GM12874 (cell line): Measurements from ENCODE around the gene RNASE7.

Experiments used
- TF ChIP-seq, protein P1 (sequence below): IDR thresholded peaks from 2 replicates; pipeline ENCODE4 v1.5.1; 2011; ENCODE audit warnings: low read depth, mild to moderate bottlenecking, control low read depth, low read length, moderate library complexity; ENCODE audit not compliant: insufficient read depth

The RNASE7 gene

DNA sequence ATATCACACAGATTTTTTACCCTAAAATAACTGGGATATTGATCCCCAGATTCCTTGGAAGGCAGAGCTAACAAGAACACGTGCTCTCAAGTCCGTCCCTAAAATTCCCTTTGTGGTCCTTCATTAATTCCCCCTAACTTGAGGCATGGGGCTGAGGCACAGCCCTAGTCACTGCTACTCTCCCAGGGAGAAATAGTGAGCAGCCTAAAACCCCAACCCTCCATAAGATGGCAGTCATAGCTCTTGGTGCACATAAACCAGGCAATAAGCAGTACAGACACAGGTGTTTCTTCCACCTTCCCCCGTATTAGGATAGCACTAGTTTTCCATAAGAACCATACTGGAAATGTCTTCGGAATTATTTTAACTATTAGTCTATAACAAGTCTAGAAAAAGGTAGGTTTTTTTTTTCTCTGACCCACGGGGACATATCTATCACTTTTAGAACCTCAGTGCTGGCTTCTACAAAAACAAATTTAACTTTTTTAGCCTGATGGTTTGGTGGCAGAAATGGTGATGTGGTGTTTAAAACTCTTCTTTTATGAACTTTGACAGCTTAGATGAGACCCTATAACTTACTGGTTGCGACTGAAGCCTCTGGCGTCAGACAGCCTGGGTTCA lies 24.8 kb downstream of the RNASE7 start:
- TF ChIP-seq, protein P1, sequence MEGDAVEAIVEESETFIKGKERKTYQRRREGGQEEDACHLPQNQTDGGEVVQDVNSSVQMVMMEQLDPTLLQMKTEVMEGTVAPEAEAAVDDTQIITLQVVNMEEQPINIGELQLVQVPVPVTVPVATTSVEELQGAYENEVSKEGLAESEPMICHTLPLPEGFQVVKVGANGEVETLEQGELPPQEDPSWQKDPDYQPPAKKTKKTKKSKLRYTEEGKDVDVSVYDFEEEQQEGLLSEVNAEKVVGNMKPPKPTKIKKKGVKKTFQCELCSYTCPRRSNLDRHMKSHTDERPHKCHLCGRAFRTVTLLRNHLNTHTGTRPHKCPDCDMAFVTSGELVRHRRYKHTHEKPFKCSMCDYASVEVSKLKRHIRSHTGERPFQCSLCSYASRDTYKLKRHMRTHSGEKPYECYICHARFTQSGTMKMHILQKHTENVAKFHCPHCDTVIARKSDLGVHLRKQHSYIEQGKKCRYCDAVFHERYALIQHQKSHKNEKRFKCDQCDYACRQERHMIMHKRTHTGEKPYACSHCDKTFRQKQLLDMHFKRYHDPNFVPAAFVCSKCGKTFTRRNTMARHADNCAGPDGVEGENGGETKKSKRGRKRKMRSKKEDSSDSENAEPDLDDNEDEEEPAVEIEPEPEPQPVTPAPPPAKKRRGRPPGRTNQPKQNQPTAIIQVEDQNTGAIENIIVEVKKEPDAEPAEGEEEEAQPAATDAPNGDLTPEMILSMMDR: peak; percentile 28; the same call in 1 of the 2 replicates

DNA sequence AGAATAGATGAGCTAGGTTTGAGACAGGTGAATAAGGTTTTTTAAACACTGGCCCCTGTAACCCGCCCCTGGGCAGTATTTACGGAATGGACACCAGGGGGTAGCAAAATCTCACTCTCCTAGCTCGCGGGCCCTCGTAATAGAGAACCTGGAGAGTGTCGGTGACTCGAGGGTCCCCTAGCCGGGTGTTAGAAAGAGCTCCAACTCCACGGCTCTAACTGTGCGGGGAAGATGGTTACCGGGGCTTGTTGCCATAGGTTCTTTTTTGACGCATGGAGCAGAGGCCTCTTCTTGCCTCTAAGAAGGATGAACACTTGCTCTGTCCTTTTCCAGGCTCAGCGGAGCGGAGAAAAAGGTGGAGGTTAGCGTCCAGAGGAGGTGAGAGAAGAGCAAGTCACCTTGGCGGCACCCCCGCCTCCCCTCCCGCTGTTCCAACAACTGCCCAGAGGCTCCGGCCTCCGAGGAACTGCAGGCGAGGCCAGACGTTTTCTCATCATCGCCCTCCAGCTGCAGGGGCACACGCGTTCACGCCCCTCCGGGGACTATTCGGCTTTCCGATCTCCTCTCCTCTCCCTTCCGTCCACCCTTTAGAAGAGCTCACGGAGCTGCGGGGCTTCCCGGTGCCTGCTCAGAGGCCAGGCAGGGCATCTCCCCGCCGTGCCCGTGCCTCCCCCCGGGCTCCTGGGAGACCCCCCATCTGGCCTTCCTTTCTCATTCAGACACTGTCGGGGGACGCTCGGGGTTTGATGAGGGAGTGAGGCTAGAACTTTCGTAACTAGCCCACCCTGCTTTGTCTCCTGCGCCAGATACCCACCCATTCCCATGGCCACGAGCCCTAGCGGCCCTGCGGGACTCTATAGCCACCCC lies 26.6 kb downstream of the RNASE7 start:
- TF ChIP-seq, protein P1: peak; percentile 30; the same call in 1 of the 2 replicates

DNA sequence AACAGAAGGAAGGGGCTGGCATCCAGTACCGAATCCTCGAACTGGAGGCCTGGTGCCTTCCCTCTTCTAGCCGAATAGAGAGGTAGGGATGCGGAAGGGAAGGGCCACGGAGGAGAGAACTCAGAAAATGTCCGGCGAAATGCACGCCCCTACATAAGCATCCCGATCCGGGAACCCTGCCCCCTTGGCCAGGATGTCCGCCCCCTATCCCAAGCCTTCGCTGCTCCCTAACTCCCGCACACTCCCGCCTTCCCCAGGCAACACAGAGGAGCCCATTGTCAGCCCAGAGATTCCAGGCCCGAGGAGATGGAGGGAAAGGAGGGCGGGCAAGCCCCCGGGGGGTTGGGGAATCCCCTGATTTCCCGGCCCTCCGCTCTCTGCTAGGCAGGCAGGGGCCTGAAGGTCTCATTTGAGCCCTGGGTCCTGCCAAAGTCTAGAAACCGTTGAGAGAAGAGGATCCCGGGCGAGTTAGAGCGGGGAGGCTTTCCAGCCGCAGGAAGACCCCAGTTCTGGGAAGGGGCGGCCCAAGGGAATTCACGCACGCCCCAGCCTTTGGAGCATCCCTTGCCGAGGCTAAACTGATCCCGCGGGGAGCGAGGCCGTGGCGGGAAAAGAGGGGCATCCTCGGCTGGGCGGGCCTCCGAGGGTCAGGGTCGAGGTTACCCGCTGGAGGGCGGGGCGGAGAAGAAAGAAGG lies 27.4 kb downstream of the RNASE7 start:
- TF ChIP-seq, protein P1: no peak

DNA sequence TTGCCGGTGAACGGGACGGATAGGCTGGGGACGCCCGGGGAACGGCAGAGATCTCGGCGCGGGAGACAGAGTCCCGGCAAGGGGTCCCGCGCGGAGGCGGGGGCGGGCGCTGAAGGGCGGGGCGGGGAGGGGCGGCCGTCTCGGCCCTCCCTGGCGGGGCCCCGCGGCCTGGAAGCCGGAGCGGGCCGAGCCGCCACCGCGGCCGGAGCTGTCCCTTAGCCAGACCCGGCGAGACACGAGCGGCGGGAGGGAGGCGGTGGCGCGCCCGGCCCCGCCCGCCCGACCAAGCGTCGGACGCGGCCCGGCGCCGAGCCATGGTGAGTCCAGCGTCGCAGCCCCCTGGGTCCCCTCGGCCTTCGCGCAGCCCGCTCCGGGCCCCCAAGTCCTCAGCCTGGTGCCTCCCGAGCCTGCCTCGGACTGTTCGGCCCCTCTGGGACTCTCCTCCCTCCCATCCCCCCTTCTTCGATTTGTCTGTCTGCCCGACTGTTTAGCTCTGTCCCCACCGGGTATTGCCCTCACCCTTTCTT lies 28.0 kb downstream of the RNASE7 start, which contains the start of gene ARHGEF40:
TSS of gene ARHGEF40 (plus strand) at position 222 of the 527 bp plus-strand sequence. CDS start at position 315, 93 bp downstream.
- TF ChIP-seq, protein P1: no peak

DNA sequence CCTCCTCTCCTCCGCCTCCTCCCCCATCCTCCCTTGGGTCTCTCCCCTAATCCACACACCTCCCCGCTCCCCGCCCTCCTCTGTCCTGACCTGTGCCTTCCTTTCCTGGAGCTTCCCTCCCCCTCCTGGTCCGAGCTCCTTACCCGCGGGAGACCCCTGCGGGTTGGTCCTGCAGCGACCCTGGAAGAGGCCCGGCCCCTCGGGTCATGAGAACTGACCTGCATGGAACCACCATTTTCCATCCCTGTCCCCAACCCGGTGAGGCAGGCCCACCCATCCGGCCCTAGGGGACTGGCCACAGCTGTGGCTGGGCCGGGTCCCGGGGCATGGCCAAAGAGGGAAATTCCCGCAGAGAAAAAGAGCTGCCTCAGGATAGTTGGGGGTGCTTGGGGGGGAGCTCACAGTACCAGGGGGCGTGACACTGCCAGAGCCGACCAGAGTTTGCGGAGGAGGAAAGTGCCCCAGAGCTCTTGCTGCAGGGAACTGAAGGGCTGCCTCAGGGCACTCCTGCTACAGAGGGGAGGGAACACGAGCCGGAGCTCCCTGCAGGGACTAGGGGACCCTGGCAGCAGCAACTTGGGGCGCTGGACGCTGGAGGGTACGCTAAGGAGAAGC lies 28.6 kb downstream of the RNASE7 start:
- TF ChIP-seq, protein P1: no peak

DNA sequence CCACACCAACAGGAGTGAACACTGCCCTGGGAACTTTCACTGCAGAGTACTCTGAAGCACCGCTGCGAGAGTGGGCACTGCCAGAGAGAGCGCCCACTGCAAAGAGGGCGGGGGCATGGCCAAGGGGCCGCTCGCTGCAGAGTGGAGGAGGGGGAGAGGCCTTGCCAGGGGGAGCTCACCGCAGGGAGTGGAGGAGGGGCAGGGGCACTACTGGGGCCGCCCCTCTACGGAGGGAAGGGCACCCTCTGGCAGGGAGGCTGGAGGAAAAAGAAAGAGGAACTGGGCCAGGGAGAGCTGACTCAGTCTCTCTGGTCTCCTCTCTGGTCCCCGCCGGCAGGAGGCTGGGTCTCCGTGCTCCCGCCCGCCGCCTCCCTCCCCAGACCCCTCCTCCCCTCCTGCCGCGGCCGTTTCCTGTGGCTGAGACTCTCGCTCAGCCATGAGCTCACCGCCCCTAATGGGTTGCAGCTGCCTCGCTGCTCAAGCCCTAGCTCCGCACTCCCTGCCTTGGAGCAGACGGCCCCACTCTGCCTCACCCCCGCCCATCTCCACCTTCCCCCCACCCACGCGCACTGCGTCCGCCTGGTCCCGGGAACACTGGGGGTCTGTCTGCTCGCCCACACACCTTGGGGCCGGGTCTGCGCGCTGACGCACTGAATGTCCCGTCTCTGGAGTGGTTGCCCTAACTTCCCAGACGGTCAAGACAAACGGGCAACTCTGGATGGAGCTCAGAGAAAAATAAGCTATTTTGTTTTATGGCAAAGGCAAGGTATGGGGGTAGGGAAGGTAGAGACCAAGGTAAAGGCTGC lies 29.3 kb downstream of the RNASE7 start:
- TF ChIP-seq, protein P1: no peak
